Measurements from ENCODE around the gene GJA3.

GRCh38 chr13:20136781-20137703 is 23.8 kb downstream of the GJA3 start:
- no peak for TF ChIP-seq TARDBP (IDR thresholded peaks at IDR 0.05; ENCODE audit: borderline replicate concordance)
- TF ChIP-seq POLR2A (IDR thresholded peaks at IDR 0.05; ENCODE audit: low read depth, low read length), result no peak
- no peak for TF ChIP-seq YY1 (IDR thresholded peaks at IDR 0.05; ENCODE audit: low read depth, low read length)
- TF ChIP-seq POLR2AphosphoS5 (IDR thresholded peaks at IDR 0.05; ENCODE audit: low read length), result no peak
- no peak for TF ChIP-seq NR2C1 (IDR thresholded peaks at IDR 0.05)
- peak in 2 of 3 experiments; percentile 37 to 42; a peak in 4 of 6 replicates for TF ChIP-seq CTCF (IDR thresholded peaks at IDR 0.05 in 2 of 3, conservative IDR thresholded peaks at IDR 0.05 in 1 of 3; ENCODE audit: control insufficient read depth in 2 of 3, extremely low read depth in 1 of 3, insufficient read depth in 1 of 3, low read depth in 3 of 3, low read length in 3 of 3)
- TF ChIP-seq SRF (IDR thresholded peaks at IDR 0.05; ENCODE audit: low read depth in 2 of 2, low read length in 2 of 2), result no peak
- TF ChIP-seq MTA2 (IDR thresholded peaks at IDR 0.05; ENCODE audit: low read depth), result no peak
- TF ChIP-seq ATF3 (IDR thresholded peaks at IDR 0.05; ENCODE audit: borderline replicate concordance, extremely low read depth, low read depth, low read length), result no peak

All from GM12878 (cell line).